ENCODE results near the gene PRKCB.
"Not testable (repeated sequence)": the region's sequence is repeated elsewhere in the genome, so short reads cannot be mapped to it uniquely, and the experiment has no call there.

The PRKCB gene

DNA sequence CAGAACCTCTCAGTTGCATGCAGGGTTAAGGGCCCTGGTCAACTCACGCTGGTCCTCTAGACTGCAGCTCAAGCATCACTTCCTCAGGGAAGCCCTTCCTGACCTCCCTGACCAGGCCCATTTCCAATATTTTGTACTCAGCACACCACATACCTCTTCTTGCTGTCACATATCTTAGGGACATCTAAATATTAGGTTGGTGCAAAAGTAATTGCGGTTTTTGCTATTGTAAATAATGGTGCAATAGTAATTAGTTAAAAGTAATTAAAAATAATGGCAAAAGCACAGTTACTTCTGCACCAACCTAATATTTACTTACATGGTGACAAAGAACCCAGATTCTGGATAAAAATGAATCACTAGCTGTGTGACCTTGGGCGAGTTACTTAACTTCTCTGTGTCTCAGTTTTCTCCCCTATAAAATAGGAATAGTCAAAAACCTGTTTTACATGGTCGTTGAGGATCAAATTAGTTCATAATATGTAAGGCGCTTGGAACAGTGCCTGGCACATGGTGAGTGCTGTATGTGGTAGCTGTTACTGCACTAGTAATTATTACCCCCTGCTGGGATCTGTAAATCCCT lies 177.4 kb downstream of the PRKCB start:
- DNase-seq, result no peak

GRCh38 chr16:24013864-24014645 lies 178.3 kb downstream of the PRKCB start:
- DNase-seq, result no peak

DNA sequence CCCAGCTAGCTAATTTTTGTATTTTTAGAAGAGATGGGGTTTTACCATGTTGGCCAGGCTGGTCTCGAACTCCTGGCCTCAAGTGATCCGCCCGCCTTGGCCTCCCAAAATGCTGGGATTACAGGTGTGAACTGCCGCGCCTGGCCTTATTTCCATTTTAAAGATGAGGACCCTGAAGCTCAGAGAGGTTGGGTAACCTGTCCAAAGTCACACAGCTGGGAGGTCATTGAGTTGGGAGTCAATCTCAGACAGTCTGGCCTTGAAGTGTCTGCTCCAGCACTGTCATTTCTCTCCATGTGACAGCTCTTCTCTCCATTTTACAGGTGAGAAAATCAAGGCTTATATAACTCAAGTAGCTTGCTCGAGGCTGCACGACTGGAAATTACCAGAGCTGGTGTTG lies 179.2 kb downstream of the PRKCB start:
- not testable (repeated sequence) for DNase-seq

- no peak for DNase-seq
These were observed 180.1 kb downstream of the PRKCB start for GRCh38 chr16:24015923-24016322.

DNA sequence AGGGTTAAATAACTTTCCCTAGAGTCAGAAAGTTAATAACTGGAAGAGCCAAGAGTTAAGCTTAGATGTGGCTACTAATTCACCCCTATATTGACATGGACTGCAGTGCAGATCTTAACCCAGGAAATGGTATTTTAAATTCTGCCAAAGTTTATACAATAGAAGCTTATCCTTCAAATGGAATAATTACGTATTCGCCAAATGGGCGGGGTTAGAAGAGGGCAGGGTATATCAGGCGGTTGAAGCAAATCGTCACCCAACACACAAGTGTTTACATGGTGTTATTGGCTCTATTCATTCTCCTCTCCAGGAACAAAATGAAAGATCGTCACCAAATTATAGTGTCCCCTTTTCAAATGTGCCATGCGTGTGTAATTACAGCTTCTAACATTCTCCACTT lies 182.7 kb downstream of the PRKCB start:
- DNase-seq, result no peak

- DNase-seq, result no peak
These were observed 187.0 kb downstream of the PRKCB start for GRCh38 chr16:24022797-24023196.

GRCh38 chr16:24023621-24024020 lies 187.8 kb downstream of the PRKCB start:
- DNase-seq, result no peak

DNA sequence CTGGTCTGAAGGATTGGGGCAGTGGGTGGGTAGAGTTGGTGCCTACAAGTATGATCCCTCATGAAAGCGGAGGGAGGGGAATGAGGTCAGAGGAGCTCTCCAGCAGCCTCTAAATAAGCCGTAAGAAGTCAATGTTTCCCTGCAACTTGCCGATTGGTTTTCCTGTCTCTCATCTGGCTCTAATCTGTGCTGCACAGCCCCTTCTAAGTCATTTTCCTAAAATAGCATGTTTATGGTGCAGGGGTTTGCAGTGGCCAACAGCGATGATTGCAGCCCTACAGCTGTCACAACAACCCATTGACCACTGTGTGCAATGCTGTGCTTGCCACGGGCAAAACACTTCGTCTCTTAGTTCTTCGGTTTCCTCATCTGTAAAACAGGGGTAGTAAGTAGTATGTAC lies 189.2 kb downstream of the PRKCB start:
- no peak for DNase-seq

DNA sequence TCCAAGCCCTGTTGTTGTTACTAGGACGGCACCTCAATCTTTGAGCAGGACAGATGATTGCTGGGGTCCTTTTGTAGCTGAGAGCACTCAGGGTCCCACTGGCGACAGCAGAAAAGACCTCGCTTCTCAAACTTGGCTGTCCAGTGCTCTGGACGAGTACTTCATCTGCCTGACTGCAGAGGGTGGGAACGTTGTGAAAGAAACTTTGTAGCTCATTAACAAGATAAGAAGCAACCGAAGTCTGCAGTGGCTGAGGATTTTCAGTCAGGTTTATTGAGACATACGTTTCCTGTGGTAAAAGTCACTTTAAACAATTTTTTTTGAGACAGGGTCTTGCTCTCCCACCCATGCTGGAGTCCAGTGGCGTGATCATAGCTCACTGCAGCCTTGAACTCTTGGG lies 191.7 kb downstream of the PRKCB start:
- no peak for DNase-seq

GRCh38 chr16:24029841-24030240 lies 194.1 kb downstream of the PRKCB start:
- not testable (repeated sequence) for DNase-seq

DNA sequence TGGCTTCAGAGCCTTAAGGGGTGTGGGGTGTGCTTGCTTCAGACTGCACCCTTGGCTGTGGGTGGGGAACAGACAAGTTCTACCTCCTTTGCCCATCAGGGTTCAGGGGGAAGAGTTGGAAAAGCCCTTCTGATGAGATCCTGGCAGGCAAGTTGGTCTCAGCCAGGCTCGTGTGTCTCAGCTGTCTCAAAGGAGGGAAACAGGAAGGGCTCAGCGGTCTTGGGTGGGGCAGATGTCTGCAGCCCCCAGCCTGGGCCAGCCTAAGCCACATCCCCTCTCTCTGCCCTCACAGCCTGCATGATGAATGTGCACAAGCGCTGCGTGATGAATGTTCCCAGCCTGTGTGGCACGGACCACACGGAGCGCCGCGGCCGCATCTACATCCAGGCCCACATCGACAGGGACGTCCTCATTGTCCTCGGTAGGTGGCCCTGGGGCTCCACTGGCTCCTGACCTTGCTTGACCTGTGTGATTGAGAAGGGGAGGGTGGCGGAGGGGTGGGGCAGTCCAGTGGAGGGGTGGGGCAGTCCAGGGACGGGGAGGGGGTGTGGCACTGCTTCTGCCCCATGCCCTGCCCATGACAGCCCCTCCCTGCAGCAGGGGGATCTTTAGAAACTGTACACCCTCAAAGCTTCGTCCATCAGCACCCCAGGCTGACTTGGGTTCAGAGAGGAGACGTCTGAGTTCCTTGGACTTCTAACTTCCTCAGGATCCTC lies 199.5 kb downstream of the PRKCB start:
- no peak for DNase-seq

GRCh38 chr16:24036038-24036543 lies 200.3 kb downstream of the PRKCB start:
- no peak for DNase-seq

DNA sequence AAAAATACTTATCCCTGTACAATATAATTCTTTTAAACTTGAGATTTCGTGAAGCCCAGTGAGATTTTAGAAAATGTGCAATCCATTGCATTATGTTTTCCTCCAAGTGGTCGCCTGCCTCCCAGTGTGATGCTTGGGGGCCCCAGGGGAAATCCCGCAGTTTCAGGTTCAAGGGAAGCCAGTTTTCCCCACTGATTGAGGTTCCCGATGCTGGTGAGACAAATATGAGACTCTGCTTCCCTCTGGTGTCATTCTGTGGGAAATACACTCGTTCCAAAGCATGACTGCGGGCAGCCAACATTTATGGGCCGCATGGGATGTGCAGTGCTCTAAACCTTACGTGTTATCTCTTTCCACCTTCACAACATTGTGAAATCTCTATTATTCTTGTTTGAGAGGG lies 200.8 kb downstream of the PRKCB start:
- peak; percentile 35 for DNase-seq

GRCh38 chr16:24037335-24037734 lies 201.6 kb downstream of the PRKCB start:
- no peak for DNase-seq

DNA sequence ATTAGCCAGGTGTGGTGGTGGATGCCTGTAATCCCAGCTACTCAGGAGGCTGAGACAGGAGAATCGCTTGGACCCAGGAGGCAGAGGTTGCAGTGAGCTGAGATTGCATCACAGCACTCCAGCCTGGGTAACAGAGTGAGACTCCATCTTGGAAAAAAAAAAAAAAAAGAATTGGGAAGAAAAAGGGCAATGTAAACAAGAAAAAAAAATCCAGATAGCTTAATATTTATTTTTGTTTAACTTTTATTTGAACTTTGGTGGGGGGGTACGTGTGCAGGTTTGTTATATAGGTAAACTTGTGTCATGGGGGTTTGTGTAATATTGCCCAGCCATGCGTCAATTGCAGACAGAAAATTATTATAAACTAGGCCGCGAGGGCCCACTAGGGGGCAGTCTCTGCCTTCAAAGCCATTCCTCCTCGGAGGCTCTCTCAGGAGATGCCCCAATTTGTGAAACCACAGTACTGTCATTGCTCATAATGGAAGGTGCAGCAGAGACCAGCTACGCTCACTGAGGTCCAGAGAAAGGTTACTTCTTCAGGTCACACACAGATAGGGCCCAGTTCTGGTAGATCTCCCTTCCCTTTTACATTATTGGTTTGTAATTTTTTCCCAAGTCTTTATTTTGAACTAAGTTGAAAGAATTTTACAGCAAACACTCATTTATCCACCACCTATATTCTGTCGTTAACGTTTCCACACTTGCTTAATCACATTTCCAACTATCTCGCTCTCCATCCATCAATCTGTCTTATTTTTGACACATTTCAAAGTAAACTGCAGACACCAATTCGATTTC lies 206.2 kb downstream of the PRKCB start:
- DNase-seq, result peak; percentile 39

- no peak for DNase-seq
These were observed 208.7 kb downstream of the PRKCB start for GRCh38 chr16:24044467-24044866.

- no peak for DNase-seq
These were observed 209.9 kb downstream of the PRKCB start for GRCh38 chr16:24045641-24046040.

- DNase-seq, result no peak
These were observed 210.7 kb downstream of the PRKCB start for GRCh38 chr16:24046442-24046841.

- DNase-seq, result no peak
These were observed 213.3 kb downstream of the PRKCB start for GRCh38 chr16:24049113-24049512.

GRCh38 chr16:24051125-24051524 lies 215.3 kb downstream of the PRKCB start:
- DNase-seq, result no peak

GRCh38 chr16:24052329-24053098 lies 216.7 kb downstream of the PRKCB start:
- no peak for DNase-seq
